CD4-positive, alpha-beta T cell treated with Interleukin-17A for 1 hour (primary cell): ENCODE data around the gene ADARB1.
"Not testable (repeated sequence)": the region's sequence is repeated elsewhere in the genome, so short reads cannot be mapped to it uniquely, and the experiment has no call there.

ENCODE experiments used
- DNase-seq: peaks from one replicate; pipeline ENCODE4 v3.0.0-alpha.2; 2020

ADARB1 gene

DNA sequence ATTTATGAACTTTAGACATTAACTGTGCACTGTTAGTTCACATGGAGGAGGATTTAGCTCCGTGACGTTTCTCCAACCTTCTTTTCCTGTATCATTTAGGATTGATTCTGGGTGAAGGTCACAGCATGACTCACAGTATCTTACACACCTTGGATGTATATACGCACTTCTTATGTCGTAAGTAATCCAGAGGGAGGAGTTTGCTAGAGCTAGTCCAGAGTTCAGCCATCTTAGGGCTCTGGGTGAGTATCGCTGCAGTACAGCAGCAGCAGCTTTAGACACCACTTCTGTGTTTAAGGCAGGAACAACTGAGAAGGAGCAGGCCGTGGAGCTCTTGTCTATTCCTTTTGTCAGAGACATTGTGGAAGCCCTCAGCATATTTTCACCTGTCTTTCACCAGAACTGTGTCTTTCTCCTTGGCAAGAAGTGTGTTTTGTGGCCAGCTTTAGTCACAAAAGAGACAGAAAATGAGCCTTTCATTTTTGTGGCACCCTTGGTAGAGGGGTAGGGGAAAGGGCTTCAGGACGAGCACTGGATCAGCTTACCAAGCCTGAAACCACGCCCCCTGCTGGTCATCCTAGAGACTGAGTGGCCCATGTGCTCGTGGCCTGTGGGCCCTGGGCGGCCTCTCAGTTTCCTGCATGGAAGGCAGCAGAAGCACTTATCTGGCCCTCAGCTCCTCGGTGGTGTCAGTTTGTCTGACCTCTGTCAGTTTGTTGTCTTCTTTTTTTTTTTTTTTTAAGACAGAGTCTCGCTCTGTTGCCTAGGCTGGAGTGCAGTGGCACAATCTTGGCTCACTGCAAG is 64.0 kb downstream of the ADARB1 start:
- DNase-seq = peak; percentile 71

DNA sequence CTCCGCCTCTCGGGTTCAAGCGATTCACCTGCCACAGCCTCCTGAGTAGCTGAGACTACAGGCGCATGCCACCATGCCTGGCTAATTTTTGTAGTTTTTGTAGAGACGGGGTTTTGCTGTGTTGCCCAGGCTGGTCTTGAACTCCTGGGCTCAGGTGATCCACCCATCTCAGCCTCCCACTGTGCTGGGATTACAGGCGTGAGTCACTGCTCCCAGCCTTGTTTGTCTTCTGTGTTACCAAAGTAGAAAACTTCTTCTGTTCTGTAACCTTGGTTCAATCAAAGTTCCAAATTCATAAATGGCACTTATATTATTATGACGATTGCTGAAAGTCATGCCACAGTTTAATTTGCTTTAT is 64.6 kb downstream of the ADARB1 start:
- not testable (repeated sequence) for DNase-seq

DNA sequence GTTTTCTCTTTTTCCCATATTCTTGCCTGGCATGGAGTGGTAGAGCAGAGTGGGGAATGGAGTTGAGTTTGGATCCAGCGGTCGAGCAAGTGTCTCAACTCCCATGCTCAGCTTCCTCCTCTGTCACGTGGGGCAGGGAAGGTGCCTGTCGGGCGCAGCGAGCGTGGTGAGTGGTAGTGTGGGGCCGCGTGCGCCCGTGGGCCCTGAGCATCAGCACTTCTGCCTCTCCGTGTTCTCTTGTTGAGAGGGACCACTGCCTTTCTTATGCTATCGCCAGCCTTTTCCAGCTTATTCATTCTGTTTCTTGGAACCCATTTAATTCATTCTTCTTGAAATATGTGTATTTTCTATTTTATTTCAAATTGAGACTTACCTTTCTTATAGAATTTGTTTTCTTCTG is 65.1 kb downstream of the ADARB1 start:
- DNase-seq = no peak

DNA sequence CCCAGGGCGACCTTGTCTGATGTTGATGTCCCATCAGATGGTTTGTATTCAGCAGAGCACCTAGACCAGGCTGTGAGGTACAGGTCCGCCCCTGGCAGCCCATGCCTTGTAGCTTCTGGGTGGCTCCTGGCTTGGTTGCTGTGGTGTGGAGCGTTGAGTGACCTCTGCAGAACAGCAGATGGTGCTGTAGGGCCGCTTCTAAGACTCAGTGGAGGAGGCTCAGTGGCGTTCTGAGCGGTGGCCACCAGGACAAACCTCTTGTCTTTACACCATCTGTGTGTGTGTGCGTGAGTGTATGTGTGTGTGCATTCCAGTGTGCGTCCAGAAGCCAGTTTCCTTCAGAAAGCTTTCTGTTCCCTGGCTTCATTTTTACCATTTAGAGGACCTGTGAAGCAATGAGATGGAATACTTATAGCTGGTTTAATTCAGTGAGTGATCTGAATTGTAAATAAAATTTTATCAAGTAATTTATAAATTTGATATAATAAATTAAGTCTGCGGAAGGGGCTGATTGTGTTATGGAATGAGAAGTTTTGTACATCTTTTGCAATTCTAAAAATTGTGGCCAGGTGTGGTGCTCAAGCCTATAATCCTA is 66.1 kb downstream of the ADARB1 start:
- DNase-seq = peak; percentile 76

DNA sequence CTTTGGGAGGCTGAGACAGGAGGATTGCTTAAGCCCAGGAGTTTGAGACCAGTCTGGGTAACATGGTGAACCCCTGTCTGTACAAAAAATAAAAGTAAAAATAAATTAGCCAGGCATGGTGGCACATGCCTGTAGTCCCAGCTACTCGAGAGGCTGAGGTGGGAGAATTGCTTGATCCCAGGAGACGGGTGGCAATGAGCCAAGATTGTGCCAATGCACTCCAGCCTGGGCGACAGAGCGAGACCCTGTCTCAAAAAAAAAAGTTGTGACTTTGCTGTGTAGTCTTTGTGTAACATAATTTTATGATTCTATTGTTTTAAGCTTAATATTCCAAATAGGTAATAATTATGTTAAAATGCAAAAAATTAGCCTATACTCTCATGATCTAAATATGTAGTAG is 66.6 kb downstream of the ADARB1 start:
- not testable (repeated sequence) for DNase-seq

DNA sequence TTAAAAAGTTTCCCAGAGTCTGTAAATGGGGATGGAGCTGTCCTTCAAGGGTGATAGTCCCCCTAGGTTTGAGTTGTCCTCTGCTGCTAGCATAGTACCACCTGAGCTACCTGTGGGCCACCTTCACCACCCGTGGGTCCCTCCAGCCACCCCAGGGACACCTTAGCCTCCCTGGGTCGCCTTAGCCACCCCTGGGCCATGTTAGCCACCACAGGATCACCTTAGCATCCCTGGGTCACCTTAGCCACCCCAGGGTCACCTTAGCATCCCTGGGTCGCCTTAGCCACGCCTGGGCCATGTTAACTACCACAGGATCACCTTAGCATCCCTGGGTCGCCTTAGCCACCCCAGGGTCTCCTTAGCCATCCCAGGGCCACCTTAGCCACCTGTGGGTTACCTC is 67.1 kb downstream of the ADARB1 start:
- DNase-seq = no peak

DNA sequence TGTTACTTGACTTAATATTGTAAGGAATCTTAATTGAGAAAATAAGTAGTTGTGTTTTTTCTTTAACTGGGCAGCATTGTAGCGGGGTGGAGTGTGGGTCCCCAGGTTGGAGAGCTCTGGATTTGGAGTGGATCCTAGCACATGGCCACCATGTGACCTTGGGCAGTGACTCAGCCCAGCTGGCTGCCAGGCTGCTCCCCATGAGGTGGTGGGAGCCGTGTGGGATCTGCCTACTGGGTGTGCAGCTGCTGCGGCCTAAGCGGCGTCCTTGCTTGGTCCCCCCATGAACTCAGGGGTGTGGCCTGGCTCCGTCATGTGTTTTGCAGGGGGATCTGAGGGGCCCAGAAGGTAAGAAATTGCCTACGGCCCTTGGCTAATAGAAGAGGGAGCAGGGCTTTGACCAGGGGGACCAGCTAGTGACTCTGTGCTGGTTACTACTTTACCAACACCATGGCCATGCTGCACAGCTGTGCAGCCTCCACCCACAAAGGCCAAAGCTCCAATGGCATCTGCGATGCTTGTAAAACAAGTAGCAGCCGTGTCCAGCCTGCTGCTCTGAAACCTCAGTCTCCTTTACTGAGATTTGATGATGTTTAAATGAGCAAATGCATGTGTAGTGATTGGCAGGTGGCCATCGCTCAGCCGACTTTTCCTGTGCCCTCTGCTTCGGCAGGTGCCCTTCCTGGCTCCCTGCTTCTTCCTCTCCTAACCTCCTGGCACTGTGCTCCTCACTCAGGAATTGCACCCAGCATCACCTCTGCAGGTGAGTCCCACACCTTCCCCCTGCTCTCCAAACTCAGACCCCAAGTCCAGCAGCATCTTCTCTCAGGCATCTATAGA is 68.3 kb downstream of the ADARB1 start:
- no peak for DNase-seq

DNA sequence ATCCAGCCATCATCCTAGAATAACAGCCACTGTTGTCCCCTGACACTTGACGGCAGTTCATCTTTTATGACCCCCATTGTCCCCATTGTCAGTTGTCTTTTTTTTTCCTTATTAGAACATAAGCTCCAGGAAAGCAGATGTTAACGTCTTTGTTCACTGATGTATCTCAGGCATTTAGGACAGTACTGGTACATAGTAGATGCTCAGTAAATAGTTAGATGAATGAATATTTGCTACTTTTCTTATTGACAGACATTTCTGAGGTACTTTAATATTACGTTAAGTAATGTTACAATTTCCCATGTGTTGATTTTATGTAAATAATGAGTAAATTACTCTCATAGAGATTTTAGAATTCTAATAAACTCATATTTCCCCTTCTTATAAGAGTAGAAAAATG is 69.5 kb downstream of the ADARB1 start:
- DNase-seq = no peak

DNA sequence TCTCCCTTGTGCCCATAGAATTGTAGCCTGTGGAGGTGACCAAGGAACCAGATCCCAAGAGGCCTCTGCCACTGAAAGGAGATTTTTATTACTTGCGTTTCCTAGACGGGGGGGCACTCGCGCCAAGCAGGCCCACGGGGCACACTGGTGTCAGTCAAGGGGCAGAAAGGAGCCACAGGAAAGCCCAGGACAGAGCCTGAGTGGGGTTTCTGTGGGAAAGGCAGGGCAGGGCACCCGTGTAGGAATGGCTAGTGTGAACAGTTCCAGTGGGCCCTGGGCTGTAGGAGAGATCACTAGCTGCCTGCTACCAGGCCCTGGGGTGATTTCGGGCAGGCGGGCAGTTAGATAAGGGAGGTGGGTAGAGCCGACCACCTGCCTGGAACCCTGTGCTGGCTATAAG is 70.8 kb downstream of the ADARB1 start:
- no peak for DNase-seq

DNA sequence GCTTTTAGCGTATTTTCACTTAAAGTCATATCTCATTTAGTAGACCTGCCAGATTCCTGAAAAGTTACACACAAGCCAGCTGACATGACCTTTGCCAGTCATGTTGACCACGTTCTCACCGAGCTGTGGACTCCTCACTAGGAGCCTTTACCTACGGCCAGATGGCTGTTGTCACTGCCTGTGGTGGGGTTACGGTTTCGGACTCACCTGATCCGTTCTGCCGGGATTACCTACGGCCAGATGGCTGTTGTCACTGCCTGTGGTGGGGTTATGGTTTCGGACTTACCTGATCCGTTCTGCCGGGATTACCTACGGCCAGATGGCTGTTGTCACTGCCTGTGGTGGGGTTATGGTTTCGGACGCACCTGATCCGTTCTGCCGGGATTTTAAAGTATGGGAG is 71.5 kb downstream of the ADARB1 start:
- not testable (repeated sequence) for DNase-seq

DNA sequence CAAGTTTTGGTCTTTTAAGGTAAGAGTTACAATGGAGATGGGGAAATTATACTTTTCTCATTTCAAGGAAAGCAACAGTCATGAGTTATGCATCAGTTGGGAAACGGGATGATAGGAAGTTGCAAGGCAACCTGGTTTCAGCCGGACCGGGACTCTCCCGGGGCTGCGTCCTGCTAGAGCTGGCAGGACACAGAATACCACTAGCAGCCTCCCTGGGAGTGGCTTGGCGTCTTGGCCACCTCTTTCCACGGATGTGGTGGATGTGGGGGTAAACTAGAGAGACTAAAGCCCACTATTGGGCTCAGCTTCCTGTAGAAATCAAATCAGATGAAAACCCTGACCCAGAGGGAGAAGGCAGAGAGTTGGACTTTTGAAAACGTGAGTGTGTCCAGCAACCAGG is 71.9 kb downstream of the ADARB1 start:
- DNase-seq = no peak

DNA sequence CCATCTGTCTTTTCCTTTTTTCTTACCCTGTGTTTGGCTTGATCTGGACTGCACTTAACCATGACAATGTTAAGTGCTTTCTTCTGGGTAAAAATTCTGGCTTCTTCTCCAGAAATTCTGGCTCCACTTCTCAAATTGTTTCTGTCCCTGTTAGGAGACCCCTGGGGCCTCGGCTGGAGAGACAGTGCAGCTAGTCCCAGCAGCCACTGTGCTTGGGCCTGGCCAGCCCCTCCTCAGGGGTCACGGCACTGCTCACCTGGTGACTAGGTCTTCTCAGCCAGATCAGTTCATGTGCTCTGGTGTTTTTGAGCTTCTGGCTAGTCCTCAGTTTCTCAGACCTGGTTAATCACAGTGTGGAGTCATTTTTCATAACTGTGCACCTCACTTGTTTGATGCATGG is 72.4 kb downstream of the ADARB1 start:
- DNase-seq = no peak

DNA sequence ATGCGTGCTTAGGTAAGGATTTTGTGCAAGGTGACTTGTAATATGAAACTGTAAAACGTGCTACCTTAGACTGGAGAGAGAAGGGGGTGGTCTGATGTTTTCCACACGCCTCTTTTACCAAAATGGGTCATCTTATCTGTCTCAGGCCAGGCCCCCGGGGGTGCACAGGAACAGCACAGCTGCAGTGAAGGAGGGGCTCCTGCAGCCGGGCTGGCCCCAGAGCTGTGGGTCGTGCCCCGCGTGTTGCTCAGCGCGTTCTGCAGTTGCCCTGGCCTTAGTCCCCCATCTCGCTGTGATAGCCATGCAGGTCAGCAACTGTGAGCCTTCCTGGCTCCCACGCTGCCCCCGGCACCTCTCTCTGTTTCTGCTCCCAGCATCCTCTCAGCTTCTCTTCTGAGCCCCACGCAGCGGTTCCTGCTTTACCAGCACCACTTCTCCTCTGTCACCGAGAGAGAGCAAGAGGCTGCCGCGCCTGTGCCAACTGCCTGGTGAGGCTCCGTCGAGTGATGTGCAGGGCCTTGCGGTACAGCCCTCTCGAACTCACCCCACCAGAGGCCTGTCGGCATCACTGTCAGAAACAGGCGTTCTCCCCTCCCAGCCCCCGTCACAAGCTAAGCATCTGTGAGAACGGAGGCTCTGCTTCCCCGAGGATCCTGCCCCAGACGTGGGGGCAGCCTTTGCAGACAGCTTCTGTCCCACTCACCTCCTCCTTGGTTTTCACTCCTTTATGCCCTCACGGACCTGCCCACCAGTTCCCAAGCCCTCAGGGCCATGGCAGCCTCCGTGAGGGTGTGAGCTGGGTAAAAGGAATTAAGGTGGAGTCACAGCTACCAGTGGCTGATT is 73.3 kb downstream of the ADARB1 start:
- DNase-seq = no peak

DNA sequence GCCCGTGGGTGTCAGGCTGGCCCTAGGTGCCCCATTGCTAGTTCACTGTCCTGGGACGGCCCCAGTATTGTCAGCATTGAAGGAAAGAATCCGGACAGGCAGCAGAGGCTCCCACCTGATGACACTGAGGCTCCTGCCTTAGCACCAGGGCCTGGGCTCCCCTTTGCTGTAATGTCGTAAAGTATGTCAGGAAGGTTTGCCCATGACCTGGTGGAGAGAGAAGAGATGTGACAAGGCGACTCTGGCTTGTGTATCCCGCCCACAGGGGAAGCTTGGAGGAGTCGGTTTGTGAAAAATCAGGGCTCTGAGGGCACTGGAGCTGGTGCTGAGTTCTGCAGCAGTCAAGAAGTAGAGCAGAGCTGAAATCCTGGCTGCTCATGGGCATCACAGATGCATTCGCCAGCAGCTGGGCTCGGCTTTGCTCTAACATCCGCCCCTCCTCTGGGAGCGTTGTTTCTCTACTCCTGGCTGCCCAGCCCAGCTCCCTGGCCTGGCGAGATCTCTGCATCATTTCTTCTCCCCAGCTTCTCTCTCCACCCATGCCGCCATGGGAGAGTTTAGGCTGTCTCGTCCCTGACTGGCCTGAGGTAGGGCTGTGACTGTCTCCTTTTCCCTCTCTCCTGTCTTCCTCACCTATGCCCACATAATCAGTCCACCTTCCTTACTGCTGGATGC is 74.1 kb downstream of the ADARB1 start:
- no peak for DNase-seq

DNA sequence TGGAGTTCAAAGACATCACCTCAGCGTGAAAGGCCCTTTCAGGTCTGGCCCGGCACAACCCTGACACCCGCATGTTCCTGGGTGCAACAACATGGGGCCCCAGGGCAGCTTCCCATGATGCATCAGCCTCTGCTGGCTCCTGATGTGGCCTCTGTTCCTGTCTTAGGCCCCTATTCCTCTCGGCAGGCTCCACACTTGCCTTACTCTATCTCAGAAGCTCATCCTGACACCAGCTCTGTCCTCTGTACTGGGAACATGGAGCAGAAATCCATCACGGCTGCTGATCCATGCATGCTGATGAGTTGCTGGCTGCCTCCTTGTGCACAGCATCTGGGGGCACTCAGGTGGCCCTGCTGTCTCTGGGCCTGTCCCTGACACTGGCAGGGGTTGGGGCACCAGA is 74.6 kb downstream of the ADARB1 start:
- DNase-seq = no peak

DNA sequence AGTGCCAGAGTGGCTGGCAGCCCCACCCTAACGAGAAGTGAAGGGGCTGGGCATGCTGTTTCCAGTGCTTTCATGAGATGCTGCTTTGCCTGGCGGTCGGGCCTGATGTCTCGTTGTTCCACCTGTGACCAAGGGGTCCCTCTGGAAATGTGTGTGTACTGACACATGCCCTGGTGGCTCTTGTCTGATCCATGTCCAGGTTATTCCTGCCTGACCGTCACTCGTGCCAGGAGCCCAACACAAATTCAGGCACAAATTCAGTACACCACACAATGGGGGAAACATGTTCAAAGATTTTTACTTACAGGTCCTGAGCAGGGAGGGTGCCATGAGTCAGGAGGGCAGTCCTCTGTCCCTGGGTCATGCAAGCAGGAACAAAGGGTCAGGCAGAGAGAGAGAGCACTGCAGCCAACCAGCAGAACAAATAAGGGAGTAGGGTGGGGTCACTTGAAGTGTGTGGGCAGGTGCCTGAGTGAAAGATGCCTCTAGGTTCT is 76.3 kb downstream of the ADARB1 start:
- DNase-seq = no peak

DNA sequence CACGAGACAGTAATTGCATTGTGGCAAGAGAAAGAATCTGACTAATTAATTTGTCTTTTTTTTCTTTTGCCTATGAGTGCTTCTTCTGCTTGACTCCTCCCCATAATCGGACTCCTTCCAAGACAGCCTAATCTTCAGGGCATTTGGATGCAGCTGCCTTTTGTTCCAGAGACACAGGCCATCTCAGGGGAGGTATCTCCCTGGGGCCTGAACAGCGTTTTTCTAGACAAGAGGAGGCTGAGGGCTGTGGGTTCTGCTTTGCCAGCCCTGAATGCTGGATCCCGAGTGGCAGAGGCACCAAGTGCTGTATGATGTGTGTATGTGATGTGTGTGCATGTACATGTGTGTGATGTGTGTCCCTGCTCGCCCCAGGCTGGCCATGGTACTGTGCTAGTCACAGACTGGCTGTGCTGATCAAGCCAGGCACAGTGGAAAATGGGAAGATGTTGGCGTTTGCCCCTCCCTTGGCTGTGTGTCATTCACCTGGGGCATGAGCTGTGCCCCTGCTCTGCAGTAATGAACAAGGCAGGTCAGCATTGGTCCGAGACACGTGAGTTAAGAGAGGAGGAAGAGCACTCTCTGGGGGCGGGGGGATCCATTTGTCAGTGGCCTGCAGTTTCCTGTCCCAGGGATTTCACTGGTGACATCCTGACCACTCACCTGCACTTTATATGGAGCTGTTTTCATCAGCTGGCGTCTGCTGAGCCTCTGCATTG is 77.2 kb downstream of the ADARB1 start:
- DNase-seq = no peak

DNA sequence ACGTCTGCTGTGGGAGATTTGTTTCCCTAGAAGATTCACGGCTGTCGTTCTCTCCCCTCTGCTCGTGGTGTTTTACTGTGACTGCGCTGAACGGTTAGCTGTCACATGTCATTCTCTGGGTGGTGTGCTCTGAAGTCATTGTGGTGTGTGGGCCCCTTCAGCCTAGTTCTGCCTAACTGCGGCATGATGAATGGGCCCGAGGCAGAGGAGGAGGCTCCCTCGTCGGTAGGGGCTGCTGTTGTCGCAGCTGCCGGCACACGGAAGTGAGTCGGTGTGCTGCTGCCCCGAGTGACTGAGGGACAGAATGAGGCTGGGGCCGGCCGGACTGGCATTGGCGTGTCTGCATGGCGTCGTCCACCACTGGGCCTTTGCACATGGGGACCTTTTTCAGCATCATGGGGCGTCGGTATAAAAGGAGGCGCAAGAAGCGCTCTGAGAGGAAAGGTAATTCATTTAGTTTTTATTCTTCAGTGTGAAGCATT is 77.9 kb downstream of the ADARB1 start:
- DNase-seq = peak; percentile 68

DNA sequence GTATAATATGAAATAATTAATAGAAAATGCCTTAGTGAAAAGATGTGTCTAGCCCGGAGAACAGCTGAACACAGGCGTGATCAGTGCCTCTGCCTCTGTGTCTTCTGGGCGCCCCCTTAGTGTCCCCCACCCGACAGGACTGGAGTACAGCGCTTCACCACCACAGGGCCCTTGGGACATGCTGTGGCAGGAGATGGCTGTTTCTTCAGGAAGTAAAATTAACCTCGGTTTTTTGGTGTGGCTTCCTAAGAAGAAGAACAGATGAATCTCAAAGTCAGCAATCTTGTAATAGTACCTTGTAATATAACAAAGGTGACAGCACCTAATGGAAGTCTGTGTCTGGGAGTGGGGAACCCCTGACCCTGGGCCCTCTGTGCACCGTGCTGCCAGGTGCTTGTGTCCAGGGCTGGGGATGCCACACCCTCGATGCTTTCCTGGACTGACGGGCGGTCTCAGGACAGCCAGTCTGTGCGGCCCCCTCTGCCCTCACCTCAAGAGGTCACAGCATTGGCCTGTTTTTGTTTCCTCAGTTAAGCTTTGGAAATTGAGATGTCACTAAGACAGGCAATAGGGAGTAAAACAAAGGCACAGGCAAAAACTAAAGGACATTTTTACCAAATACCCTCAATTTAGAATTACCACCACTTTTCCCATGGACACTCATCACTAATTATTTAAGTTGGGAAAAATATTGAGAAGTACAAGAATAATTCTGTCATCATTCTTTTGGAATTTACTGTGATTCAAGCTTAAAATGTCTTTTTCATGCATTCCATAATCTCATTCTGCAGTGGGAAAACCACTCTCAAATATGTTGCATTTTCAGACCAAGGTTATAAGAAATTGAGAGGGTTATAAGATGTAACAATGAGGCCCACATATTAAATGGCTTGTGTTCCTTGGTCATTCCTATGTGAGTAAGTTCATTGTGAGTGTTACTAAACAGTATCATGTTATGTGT is 79.3 kb downstream of the ADARB1 start:
- peak; percentile 16 for DNase-seq
